ENCODE data around the gene PNPT1.

Gene PNPT1

DNA sequence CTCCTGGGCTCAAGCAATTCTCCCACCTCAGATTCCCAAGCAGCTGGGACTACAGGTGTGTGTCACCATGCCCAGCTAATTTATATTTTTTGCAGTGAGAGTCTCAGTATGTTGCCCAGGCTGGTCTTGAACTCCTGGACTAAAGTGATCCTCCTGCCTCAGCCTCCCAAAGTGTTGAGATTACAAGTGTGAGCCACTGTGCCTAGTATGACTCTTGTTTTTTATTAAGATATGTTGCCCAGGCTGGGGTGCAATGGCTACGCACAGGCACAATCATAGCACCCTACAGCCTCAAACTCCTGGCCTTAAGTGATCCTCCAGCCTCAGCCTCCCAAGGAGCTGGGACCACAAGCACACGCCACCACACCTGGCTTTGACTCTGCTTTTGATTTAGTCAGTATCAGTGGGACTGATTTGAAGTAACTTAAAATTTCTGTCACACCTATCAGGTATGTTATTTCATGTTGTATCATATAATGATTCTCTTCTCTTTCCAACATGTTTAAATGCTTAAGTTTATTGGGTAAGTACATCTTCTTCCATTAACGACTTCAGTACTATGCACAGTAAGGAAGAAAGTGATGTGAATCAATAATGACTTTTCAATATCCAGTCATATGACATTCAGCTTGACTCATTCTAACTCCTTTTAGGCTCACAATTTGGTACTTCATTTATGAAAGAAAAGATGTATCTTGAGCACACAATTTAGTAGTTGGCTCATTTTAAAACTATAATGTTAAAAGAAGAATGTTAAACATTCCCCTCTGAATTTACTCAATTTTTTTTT lies 82.5 kb downstream of the PNPT1 start:
- TF ChIP-seq, protein P1, sequence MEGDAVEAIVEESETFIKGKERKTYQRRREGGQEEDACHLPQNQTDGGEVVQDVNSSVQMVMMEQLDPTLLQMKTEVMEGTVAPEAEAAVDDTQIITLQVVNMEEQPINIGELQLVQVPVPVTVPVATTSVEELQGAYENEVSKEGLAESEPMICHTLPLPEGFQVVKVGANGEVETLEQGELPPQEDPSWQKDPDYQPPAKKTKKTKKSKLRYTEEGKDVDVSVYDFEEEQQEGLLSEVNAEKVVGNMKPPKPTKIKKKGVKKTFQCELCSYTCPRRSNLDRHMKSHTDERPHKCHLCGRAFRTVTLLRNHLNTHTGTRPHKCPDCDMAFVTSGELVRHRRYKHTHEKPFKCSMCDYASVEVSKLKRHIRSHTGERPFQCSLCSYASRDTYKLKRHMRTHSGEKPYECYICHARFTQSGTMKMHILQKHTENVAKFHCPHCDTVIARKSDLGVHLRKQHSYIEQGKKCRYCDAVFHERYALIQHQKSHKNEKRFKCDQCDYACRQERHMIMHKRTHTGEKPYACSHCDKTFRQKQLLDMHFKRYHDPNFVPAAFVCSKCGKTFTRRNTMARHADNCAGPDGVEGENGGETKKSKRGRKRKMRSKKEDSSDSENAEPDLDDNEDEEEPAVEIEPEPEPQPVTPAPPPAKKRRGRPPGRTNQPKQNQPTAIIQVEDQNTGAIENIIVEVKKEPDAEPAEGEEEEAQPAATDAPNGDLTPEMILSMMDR (IDR thresholded peaks at IDR 0.05; ENCODE audit: insufficient read depth, low read depth, low read length, missing control alignments) = no peak
- no peak overlapping the region for H3K4me3 ChIP-seq (ENCODE audit: low read length)
- no peak for DNase-seq (ENCODE audit: low read depth)

DNA sequence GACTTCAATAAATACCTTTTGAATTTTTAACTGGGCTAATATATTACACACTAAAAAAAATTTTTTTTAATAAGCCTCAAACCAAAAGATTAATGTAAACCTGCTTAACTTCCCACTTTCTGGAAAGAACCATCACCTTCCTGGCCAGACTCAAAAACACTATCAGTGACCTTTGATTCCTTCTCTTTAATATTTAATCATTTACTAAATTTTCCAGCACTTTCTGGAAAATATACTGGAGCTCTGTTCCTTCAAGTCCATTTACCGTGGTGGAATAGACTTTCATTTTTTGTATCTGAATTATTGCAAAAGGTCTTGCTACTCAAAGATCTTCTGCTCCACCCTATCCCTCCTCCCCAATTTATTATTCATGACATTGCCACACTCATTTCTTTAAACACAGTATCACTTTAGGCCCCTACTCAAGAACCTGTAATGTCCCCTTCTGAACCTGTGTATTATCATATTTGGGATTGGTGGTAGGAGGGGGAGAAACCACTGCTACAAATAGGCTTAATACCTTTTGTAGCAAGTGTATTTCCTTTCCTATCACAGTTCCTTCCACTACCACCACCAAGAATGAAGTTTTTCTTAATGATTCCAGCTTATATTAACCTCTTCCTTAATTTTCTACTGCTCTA lies 83.6 kb downstream of the PNPT1 start:
- no peak overlapping the region for H3K4me3 ChIP-seq (ENCODE audit: low read length)
- TF ChIP-seq, protein P1 (IDR thresholded peaks at IDR 0.05; ENCODE audit: insufficient read depth, low read depth, low read length, missing control alignments) = no peak
- no peak for DNase-seq (ENCODE audit: low read depth)

DNA sequence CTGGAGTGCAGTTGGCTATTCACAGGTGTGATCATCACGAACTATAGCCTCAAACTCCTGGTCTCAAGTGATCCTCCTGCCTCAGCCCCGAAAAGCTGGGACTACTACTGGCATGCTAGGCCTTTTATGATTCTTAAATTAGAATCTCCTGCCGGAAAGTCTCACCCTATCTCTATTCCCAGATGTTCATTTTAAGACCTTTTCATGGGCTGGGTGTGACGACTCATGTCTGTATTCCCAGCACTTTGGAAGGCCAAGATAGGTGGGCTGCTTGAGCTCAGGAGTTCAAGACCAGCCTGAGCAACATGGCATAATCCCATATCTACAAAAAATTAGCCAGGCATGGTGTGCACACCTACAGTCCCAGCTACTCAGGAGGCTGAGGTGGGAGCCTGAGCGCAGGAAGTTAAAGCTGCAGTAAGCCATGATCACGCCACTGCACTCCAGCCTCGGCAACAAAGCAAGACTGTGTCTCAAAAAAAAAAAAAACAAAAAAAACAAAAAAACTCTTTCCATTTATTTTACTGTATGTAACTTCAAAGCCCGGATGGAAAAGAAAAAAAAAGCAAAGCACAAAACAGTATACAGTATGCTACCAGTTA lies 84.3 kb downstream of the PNPT1 start:
- no peak overlapping the region for H3K4me3 ChIP-seq (ENCODE audit: low read length)
- TF ChIP-seq, protein P1 (IDR thresholded peaks at IDR 0.05; ENCODE audit: insufficient read depth, low read depth, low read length, missing control alignments) = no peak
- DNase-seq (ENCODE audit: low read depth) = no peak

DNA sequence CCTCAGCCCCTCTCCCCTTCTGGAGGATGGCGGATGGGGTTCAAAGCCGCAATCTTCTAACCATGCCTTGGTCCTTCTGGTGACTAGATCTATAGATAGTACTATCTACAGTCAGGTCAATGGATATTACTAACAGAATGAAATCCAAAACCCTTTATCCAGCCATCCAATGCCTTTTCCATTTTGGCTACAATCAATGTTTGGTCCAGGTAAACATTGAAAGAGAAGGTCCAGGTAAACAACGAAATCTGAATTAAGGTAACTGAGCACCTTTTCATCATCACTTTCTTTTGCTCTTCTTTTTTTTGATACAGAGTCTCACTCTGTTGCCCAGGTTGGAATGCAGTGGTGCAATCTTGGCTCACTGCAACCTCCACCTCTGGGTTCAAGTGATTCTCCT lies 85.9 kb downstream of the PNPT1 start:
- no peak overlapping the region for H3K4me3 ChIP-seq (ENCODE audit: low read length)
- TF ChIP-seq, protein P1 (IDR thresholded peaks at IDR 0.05; ENCODE audit: insufficient read depth, low read depth, low read length, missing control alignments) = no peak
- no peak for DNase-seq (ENCODE audit: low read depth)

DNA sequence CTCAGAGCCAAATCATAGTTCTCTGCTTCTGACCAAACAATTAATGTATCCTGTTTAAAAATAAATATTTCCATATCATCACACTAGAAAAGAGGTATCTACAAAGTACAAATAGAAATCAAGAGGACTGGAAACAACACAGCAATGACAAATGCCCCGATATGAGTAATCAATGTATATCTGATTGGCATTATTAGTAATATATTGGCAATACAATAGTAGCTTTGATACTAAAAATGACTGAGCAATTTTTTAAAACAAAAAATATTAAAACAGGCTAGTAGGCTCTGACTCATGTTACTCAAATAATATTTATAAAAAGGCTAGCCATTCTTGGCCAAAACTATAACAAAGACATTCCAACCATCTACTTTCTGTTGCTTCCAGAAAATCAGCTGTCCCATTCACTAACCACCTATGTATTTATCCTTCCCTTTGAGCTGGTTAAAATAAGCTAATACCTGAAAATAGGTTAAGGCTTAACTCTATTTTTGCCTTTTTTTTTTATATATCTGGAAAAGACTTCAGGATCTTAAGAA lies 89.5 kb downstream of the PNPT1 start:
- no peak for DNase-seq (ENCODE audit: low read depth)
- no peak overlapping the region for H3K4me3 ChIP-seq (ENCODE audit: low read length)
- TF ChIP-seq, protein P1 (IDR thresholded peaks at IDR 0.05; ENCODE audit: insufficient read depth, low read depth, low read length, missing control alignments) = no peak

DNA sequence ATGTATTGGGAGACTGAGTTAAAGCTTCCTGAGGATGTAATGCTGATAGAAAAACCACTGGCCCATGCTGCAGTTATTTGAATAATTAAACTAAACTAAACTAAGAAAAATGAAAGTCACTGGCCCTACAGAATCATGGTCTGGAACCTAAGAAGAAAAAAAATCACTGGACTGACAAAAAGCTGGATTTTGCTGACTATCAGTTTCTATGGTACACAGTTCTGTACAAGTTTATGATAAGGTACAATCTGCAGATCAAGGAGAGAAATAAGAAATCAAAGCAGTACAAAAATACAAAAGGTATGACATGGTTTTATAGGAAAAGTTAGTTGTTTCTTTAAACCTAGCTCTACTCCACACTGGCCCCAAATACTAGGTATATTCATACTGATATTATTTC lies 91.8 kb downstream of the PNPT1 start:
- DNase-seq (ENCODE audit: low read depth) = no peak
- H3K4me3 ChIP-seq (ENCODE audit: low read length) = no peak overlapping the region
- TF ChIP-seq, protein P1 (IDR thresholded peaks at IDR 0.05; ENCODE audit: insufficient read depth, low read depth, low read length, missing control alignments) = no peak

All from epithelial cell of esophagus (primary cell).